Measurements from ENCODE around the gene NUP93.

DNA sequence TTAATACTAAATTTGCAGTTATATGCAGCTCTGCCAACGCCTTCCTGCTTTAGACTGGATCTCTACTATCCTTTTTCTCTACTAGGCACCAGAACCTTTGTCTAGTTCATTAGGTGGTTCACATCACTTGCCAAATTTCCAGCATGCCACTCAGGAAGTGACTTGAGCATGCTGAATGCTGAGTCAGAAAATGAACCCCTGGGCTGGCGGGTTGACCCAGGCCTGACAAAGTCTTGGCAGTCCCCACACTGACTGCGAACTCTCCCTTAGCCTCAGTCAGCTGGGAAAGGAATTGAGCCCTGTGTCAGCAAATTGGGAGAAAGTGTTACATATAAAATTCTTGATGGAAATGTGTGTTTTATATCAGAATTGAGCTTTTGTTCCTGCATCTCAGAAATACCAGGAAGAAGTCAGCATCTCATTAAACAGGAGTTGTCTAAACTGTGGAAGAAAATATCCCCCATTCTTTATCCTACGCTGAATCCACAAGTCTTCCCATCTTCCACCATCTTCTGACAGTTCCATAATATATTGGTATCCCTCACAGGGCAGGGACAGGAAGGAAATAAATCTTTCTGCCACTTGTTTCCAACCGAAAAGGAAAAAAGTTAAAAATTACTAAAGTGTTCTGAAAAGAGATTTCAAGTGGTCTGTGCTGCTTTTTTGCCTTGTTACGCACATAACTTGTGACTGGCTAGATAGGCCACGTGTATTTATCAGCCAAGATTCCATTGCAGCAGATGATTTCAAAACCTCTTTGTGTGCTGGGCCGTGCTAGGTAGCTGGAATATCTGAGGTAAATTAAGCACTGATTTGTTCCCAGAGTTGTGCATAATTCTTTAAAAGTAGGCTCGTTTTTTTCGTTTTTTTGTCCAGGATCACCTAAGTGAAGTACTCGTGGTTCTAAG is 118.4 kb downstream of the NUP93 start:
- TF ChIP-seq, protein P1, sequence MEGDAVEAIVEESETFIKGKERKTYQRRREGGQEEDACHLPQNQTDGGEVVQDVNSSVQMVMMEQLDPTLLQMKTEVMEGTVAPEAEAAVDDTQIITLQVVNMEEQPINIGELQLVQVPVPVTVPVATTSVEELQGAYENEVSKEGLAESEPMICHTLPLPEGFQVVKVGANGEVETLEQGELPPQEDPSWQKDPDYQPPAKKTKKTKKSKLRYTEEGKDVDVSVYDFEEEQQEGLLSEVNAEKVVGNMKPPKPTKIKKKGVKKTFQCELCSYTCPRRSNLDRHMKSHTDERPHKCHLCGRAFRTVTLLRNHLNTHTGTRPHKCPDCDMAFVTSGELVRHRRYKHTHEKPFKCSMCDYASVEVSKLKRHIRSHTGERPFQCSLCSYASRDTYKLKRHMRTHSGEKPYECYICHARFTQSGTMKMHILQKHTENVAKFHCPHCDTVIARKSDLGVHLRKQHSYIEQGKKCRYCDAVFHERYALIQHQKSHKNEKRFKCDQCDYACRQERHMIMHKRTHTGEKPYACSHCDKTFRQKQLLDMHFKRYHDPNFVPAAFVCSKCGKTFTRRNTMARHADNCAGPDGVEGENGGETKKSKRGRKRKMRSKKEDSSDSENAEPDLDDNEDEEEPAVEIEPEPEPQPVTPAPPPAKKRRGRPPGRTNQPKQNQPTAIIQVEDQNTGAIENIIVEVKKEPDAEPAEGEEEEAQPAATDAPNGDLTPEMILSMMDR (IDR thresholded peaks at IDR 0.05; ENCODE audit: insufficient read depth, low read length, poor library complexity, severe bottlenecking) = no peak
- TF ChIP-seq EZH2phosphoT487 (conservative IDR thresholded peaks at IDR 0.05; ENCODE audit: low read length) = no peak

Measured in SU-DHL-6 (cell line).